ENCODE results near the gene TNIK.
"Not testable (repeated sequence)": the region's sequence is repeated elsewhere in the genome, so short reads cannot be mapped to it uniquely, and the experiment has no call there.

Gene TNIK

DNA sequence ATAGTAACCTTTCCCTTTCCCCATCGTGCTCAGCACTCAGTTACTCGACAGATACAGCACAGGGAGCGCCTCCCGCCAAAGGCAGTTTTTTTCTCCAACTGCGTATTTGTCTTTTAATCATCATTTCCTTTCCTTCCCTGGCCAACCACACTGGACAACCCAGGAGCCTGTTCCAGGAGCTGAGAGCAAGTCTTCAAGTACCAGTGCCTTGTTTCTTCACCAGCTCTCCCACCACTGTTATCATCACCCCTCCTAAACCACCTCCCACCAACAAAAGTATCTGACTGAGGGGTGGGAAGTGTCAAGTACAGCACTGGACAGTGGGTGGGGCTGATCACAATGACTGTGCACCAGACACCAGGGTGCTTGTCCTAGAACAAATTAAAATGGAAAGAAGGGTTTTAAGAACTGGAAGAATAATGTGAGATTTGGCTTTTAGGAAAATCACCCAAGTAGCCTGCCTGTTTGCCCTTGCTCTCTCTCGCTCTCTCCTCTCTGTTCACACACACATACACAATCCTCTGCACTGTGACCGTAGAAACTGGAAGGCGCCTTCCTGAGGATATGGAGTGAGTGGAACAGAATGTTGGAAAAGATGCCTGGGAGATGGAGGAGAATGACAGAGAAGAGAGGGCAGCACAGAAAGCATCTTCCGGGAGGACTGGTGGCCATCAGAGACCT is 126.3 kb downstream of the TNIK start:
- DNase-seq: no peak

DNA sequence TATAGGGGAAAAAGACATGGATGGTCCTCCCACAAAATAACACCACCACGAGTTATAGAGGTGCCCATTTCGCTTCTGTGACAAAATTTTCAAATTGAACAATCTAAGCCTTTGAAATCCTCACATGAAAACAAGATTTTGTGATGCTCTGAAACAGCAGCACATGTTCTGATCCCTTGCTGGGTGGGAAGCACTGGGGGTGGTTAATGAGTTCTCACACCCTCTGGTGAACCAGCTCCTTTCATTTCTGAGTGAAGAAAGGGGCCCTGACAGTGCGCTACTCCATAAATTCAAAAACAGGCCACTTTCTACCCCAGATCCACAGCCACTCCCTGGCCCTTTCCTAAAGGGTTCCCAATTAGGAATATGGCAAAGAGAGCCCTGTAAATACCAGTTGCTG is 129.3 kb downstream of the TNIK start:
- DNase-seq: no peak

DNA sequence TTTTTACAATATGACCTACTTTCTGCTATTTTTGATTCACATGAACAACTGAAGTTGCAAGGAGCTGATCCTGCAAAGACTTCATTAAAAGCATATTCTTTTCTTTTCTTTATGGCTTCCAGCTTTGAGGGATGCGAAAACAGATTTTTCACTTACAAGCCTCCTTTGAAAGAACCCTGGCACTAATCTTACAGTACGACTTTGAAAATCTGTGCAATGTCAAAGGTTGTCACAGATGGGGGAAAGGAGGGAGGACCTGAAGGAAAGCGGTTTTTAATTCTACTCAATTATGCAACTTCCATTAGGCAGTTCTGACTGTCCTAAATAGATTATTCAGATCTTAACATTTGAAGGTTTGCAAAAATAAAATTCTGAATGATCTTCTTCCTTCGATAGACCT is 130.5 kb downstream of the TNIK start:
- no peak for DNase-seq

DNA sequence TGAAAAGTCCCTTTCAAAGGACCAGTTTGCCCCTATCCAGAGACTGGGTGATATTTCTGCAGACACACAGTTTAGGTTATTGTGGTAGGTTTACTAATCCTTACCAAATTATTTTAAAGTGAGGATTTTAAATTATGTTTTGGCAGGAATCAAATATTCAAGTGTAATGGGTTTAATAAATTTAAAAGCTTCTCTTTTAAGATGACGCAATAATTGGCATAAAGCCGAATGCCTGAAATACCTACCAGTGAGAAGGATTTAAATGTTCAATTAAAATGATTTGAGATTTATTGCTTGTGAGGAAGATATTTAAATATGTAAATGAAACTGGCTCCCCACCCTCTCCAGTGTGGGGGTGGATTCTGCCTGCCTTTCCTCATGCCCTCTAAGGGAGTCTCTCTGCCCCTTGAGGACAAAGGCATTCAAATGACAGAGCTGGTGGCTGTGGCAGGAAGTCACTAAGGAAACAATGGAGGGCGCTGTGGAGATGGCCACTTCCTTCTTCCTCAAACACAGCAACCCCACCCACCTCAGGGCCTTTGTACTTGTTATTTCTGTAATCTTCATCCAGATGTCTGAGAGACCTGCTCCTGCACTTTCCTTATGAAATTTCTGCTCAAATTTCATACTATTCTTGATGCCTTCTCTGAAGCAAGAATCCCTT is 131.7 kb downstream of the TNIK start:
- peak; percentile 28 for DNase-seq

DNA sequence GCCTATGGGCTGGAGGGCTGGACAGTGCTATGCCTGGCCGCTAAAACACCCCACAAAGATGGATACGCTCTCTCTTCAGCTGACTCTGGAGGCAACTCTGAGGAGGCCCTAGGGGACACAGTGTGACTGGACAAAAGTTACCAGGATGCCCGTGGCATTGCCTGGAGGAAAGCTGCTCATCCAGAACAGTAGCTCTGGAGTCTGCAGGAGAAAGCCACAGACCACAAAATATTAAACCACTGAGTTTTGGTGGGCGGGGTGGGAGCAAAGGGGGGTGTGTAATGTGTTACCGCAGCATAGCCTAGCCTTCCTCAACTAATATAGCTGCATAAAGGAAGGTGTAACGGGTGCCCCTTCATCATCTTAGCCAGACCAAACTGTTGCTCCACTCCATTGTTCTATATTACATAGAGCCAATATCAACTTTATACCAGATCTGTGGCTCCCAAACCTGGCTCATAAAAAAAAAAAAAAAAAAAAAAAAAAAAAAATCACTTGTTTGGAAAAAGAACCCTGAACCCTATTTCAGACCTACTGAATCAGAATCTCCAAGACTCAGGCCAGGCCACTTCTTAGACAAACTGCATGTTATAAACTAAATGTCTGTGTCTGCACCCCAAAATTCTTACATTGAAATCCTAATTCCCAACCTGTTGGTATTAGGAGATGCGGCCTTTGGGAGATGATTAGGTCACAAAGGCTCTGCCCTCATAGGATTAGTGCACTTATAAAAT is 132.6 kb downstream of the TNIK start:
- DNase-seq: no peak

DNA sequence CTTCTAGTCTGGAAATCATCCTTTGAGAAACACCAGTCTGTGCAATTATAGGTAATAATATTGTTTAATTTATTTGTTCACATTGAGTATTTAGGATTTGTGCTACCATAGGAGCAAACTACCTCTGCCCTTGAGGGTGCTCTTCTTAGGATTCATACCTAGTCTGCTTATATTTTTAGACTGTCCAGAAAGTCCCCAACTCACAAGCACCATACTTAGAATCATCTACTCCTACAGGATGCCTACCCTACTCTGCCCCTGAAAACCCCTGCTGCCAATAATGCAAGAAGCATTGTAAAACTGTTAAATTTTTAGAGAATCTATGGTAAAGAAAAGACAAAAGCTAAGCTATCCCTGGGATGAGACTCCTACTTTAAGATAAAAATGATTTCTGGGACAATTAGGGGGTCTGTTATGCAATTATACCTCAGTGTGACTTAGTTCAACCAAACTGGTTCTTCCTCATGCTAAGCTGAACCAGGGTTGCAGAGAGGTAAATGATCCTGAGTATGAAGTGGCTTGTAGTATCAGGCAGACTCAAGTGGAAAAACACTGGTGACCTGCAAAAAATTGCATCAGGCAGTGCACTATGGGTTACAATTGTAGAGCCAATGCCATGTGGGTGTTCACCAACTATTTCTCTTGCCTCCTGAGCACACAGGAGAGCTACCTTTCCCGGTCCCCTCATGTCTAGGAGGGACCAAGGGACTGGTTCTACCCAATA is 133.3 kb downstream of the TNIK start:
- no peak for DNase-seq

DNA sequence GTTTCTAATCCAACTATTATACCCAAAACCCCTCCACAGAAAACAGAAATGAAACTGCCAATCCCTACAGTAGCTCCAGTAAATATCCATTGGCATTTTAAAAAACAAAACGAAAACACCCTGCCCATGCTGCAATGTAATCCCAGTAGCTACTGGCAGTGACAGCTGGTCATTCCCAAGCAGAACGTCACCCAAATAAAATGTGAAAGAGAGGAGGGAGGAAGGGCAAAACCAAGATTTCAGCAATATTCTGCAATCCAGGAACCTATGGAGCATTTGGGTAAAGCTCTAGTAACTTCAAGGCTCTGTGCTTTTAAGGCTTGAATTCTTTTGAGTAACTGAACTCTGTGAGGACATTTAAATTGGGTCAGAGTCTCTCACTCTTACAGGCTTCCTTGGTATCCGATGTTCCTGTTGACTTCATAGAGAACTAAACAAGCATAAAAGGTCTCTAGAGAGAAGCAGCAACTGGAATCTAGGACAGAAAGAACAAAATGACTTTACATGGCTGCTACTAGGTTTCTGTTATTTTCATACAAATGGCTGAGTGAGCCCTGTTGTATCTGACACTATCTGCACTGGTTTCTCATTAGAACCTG is 136.2 kb downstream of the TNIK start:
- DNase-seq: no peak

DNA sequence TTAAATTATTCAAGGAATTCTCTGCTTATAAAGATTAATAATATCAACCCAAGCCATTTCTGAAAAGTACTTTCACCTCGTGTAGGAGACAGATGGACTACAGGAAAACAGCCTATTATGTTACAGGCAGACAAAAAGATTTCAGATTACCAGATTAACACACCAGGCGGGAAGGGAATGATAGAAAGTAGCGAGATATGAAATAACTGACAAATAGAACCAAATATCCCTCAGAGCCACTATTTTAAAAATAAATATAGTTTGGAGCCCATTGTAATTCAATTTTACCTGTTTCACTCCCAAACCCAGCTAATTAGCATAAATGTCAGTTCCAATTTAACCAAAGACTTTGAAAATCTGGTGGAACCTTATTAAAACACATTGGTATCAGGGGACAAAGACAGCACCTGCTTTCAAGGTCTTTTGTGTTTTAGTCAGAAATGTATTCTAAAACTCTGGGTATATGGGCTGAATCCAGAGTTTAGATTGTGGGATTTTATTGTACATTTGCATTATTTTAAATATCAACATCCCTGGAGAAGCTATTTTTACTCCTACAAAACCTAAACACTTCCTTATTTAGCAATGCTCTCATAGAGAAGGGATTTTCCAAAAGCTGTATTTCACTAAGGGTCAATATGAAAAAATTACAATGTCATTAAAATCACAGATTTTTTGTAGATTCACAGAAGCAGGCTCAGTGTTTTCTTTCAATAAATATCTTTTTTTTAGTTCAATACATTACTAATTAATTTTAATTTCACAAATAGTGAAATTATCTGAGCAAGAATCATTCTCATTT is 138.4 kb downstream of the TNIK start:
- DNase-seq: no peak

DNA sequence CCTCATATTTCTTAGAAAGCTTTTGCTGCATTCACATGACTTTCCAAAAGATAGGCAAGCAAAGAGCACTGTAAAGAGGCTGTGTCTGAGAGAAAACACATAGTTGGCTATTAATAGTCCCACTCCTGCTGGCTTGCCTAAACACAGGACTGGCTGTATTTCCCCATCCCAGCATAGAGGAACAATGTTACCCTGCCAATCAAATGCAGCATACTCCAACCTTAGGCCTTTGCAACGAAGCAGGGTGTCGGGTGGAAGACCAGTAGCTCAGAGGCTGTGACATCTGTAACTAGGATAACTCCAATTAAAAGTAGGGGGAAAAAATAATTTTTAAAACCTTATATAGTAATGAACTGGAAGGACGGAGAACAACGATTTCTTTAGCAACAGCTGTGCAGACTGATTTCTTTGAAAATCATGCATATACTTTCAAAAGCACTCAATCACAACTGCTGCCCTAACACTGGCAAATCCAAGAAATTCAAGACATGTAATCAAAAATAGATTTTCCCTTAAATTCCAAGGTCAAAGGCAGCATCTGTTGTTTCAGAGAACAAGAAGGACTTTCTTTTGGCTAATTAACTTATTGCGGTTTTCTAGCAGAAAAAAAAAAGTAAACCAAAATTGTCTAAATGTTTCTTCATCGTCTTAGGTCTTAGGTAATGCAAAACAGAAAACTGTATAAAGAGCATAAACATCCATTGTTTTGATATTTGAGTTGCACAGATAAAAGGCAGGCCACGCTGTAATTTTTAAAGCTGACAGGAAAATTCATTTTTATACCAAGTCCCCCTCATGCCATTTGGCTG is 139.3 kb downstream of the TNIK start:
- no peak for DNase-seq

DNA sequence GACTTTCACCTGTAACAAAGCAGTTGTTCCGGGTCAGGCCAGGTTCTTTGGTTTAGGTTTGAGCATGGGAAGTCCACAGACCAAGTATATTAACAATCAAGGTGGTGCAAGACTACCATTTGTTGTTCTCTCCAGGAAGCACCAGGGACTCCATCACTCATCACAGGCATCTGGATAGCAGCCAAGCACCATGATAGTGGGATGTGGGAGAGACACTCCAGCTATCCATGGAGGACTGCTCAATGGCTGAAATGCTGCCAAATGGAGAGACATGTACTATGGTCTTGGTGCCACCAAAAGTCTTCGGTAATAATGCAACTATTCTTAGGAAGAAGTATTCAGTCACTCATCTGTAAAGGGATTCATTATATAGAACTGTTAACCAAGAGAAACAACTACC is 143.0 kb downstream of the TNIK start:
- no peak for DNase-seq

DNA sequence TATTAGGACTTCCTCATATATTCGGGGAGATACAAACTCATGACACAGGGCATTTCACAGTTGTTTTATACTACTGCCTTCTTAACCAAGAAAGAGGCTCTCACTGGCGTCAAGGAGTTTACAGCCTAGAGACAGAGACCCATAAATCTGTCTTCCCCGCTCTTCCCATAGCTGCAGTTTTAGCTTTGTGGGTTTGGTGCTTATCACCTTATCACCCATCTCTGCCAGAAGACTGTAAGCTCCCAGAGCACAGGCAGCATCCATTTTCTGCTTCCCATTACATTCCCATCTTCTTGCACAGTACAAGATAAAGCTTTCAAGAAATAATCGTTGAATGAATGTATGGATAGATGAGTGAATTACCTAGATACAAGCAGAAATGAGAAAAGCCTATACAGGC is 144.3 kb downstream of the TNIK start:
- DNase-seq: no peak

DNA sequence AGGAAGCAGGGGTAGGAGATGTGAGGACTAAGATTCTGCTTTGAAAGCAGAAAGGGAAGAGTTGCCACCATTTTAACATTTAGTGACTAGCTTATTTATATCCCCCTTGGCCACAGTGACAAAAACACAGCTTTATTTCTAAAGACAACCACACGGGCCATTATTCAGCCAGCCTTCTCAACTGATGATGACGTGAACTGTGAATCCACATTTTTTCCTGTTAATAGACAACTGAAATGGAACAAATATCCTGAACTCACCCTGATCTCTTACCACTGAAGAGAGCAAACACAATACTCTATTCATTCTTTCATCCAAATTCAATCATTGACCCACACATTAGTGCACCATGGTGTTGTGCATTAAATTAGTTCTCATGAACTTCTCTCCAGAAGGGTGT is 145.1 kb downstream of the TNIK start:
- DNase-seq: no peak

DNA sequence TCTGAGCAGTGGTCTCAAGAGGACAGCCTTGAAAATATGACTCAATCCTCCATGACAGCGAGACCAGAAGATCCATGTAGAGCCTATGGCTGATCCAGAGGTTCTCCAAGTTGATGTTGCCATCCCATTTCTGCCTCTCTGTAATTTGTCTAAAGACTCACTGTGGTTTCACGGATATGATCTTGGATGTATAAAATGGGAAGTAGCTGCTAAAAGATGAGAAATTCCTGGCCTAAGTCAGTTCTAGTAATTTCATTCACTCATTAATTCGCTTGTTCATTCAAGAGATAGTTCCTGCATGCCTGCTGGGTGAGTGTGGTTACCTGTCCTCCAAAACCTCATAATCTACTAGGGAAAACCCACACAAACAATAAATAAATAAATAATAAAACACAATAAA is 145.9 kb downstream of the TNIK start:
- no peak for DNase-seq

DNA sequence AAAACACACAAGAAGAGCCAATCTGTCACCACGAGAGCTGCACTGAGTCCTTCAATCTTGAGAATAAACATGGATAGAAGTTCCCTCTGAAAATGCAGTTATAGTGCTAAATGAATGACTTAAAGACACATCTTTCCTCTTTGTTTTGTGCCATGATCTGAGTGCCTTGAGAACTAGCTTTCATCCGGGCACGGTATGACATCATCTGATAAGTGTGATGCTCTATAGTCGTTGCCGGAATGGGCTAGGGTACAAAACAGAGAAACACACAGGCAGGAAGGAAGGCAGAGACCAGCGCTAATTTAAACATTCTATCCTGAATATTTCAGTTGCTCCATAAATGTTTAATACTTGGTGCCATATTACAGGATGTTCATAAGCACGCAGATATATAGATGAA is 146.5 kb downstream of the TNIK start:
- no peak for DNase-seq

DNA sequence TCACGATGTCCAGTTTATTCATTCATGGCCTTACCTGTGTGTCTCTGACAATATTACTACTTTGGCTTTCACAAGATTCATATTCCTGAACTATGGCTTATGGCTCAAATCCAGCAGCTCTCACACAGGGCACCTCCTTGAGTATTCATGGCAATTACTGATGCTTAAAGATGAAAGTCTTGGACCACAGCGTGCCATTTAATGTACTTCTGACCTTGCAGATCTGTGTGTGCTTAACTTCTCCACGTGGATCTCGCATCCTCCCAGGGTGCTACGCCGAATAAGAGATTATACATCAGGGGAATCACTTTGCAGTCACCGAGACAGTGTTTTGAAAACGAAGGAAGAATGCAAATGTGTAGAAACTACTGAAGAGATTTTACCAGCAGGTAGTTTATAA is 147.5 kb downstream of the TNIK start:
- no peak for DNase-seq

DNA sequence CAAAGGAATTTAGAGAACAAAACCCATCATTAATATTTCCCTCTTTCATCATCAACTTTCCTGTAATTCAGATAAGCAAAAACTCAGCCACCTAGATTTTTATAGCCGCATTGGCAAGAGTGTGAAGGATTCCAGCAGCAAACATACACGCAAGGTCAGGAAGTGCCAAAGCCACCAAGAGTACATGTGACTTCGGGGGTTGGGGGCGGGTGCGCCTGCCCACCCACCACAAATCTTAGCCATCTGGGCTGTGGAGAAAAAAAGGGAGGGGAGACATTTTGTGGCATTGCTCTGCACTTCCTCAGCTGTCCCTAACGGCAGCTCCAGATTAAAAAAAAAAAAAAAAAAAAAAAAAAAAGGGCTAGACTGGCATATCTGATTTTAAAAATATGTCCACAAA is 148.4 kb downstream of the TNIK start:
- no peak for DNase-seq

DNA sequence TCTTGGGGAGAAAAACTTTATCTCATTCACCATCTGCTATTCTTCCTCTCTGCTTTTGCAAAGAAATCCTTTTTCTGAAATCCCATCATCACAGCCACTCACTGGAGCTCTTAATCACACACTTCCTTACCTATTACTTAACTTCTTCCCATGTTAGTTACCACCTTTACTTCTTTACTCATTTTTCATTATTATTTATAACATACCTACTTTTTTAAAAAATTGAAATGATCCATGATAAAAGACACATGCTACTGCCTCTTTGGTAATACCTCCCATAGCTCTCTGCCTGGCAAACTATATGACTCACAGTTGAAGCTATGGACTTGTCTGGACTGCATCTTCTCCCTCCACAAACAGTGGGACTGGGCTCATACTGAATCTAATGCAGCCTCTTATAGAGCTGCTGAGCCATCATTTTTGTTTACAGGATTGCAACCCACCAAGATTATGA is 150.3 kb downstream of the TNIK start:
- DNase-seq: no peak

DNA sequence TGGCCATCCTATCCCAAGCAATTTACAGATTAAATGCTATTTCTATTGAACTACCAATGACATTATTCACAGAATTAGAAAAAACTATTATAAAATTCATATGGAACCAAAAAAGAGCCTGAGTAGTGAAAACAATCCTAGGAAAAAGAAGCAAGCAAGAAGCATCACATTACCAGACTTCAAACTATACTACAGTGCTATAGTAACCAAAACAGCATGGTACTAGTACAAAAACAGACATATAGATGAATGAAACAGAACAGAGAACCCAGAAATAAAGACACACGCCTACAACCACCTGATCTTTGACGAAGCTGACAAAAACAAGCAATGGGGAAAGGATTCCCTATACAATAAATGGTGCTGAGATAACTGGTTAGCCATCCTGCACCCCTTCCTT is 152.2 kb downstream of the TNIK start:
- no peak for DNase-seq

DNA sequence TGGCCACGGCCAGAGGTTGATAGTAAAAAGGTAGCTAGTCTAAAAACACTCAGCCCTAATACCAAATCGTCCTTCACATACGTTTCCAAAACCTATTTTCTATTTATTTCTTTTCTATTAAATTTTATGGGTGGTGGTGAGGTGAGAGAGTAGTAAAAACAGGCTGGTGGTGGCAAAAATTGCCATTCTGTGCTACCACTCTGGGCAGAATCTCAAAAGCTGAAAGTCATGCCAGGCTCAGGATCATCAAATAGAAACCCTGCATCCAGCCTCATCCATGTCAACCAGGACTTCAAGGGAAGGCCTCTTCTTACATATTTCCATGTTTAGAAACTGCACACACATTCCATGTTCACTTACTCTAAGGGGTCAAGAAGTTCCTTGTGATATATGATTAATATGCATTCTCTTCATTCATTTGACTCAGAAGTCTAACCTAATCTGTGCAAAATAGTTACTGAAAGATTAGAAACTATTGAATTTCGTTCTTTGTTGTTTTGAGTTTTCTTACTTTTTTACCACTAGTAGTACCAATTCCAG is 153.1 kb downstream of the TNIK start:
- no peak for DNase-seq

DNA sequence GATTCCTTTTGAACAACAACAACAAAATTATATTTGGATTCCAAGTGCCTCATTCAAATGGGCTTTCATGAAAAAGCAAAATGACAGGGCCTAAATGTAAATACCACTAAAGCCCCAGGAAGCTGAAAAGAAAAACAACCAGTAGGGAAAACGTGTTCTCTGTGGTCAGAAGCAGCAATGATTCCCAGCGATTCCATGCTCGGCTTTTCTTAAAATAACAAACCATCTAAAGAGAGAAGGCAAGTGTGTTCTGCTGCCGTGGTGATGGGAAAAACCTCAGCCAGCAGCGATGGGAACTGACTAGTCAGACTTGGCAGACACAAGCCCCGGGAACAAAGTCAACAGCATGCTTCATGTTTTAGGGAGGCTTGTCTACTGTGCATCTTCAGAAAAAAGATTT is 153.6 kb downstream of the TNIK start:
- no peak for DNase-seq

DNA sequence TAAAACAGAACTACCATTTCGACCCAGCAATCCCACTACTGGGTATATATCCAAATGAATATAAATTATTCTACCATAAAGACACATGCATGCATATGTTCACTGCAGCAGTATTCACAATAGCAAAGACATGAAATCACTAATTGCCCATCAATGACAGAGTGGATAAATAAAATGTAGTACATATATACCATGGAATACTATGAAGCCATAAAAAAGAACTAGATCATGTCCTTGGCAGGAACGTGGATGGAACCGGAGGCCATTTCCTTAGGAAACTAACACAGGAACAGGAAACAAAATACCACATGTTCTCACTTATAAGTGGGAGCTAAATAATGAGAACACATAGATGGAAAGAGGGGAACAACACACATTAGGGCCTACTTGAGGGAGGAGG is 154.4 kb downstream of the TNIK start:
- not testable (repeated sequence) for DNase-seq
